IPS-18c (cell line): ENCODE data around the gene EDN1.

Experiments
- H3K4me3 ChIP-seq: 2 replicates; pipeline ENCODE4 v1.7.0; 2013; ENCODE audit warnings: low read depth, mild to moderate bottlenecking, low read length, moderate library complexity; ENCODE audit not compliant: insufficient read depth
- H3K9me3 ChIP-seq: one replicate; pipeline ENCODE4 v1.6.1; 2013; ENCODE audit warnings: mild to moderate bottlenecking, low read length, moderate library complexity; ENCODE audit not compliant: control insufficient read depth, insufficient read depth

Gene EDN1

GRCh38 chr6:12264671-12265070 is 25.5 kb upstream of the EDN1 start:
- Histone ChIP-seq H3K9me3 (peaks cover 2% of the 10 kb centered on the region), H3K4me3 (no peak overlapping the region)

GRCh38 chr6:12265296-12265695 is 24.9 kb upstream of the EDN1 start:
- Histone ChIP-seq H3K4me3 (no peak overlapping the region), H3K9me3 (peaks cover 2% of the 10 kb centered on the region)

GRCh38 chr6:12265791-12266190 is 24.4 kb upstream of the EDN1 start:
- Histone ChIP-seq H3K4me3 (no peak overlapping the region), H3K9me3 (peaks cover 2% of the 10 kb centered on the region)

- peaks cover 2% of the 10 kb centered on the region for H3K9me3 ChIP-seq
- H3K4me3 ChIP-seq, result no peak overlapping the region
Measured at GRCh38 chr6:12266571-12266970, 23.6 kb upstream of the EDN1 start.

- H3K9me3 ChIP-seq, result peaks cover 2% of the 10 kb centered on the region
- no peak overlapping the region for H3K4me3 ChIP-seq
Measured at GRCh38 chr6:12269110-12269509, 21.1 kb upstream of the EDN1 start.

- Histone ChIP-seq H3K9me3 (peaks cover 2% of the 10 kb centered on the region), H3K4me3 (no peak overlapping the region)
Measured at GRCh38 chr6:12270551-12271230, 19.5 kb upstream of the EDN1 start.

GRCh38 chr6:12271594-12271993 is 18.6 kb upstream of the EDN1 start:
- Histone ChIP-seq H3K4me3 (no peak overlapping the region), H3K9me3 (peaks cover 2% of the 10 kb centered on the region)

- Histone ChIP-seq H3K9me3 (peaks cover 2% of the 10 kb centered on the region), H3K4me3 (no peak overlapping the region)
Measured at GRCh38 chr6:12271997-12272396, 18.2 kb upstream of the EDN1 start.

- Histone ChIP-seq H3K4me3 (no peak overlapping the region), H3K9me3 (no peaks in the 10 kb centered on the region)
Measured at GRCh38 chr6:12275107-12275506, 15.1 kb upstream of the EDN1 start.

- Histone ChIP-seq H3K4me3 (no peak overlapping the region), H3K9me3 (no peaks in the 10 kb centered on the region)
Measured at GRCh38 chr6:12276930-12277315, 13.2 kb upstream of the EDN1 start.

GRCh38 chr6:12277386-12277785 is 12.8 kb upstream of the EDN1 start:
- H3K9me3 ChIP-seq, result no peaks in the 10 kb centered on the region
- no peak overlapping the region for H3K4me3 ChIP-seq

- H3K4me3 ChIP-seq, result no peak overlapping the region
- H3K9me3 ChIP-seq, result no peaks in the 10 kb centered on the region
Measured at GRCh38 chr6:12278915-12279314, 11.2 kb upstream of the EDN1 start.

- no peaks in the 10 kb centered on the region for H3K9me3 ChIP-seq
- no peak overlapping the region for H3K4me3 ChIP-seq
Measured at GRCh38 chr6:12279322-12280091, 10.7 kb upstream of the EDN1 start.

GRCh38 chr6:12280458-12280857 is 9.7 kb upstream of the EDN1 start:
- H3K4me3 ChIP-seq, result no peak overlapping the region
- H3K9me3 ChIP-seq, result no peaks in the 10 kb centered on the region

- no peak overlapping the region for H3K4me3 ChIP-seq
- no peaks in the 10 kb centered on the region for H3K9me3 ChIP-seq
Measured at GRCh38 chr6:12280902-12281301, 9.3 kb upstream of the EDN1 start.

GRCh38 chr6:12283904-12284303 is 6.3 kb upstream of the EDN1 start:
- Histone ChIP-seq H3K9me3 (no peaks in the 10 kb centered on the region), H3K4me3 (no peak overlapping the region)

- Histone ChIP-seq H3K4me3 (no peak overlapping the region), H3K9me3 (no peaks in the 10 kb centered on the region)
Measured at GRCh38 chr6:12286373-12287110, 3.6 kb upstream of the EDN1 start.

GRCh38 chr6:12288211-12288618 is 1.9 kb upstream of the EDN1 start:
- H3K4me3 ChIP-seq, result no peak overlapping the region
- H3K9me3 ChIP-seq, result no peaks in the 10 kb centered on the region
